Measurements from ENCODE around the gene DAPK3. TPM values are rescaled to one million over a fixed set of nuclear protein-coding genes. Genes with fewer than 3 reads are reported as not detected.

DAPK3 gene
- 60.9 and 61.2 TPM in 2 replicates for total RNA-seq (2022)
- percentile 60 among the genes with signal in this experiment for Bru-seq, nascent RNA
- BruChase-seq, experiment 1, labeled RNA remaining after a 6-hour chase, result percentile 71 among the genes with signal in this experiment
- BruChase-seq, experiment 2, labeled RNA remaining after a 2-hour chase, result percentile 66 among the genes with signal in this experiment
- long read RNA-seq, partial matches to known transcripts, result 0 of 8 reads
- long read RNA-seq, other reads (novel, unspliced or antisense), result 8 of 8 reads

- no TSS peak for BruUV-seq (replicated peaks)
- Mint-ChIP-seq H3K4me3 (ENCODE audit: unreplicated experiment) (peak within 1 kb of the TSS; percentile 72), H3K36me3 (ENCODE audit: insufficient read depth, unreplicated experiment) (peaks cover 72% of the 10 kb centered on the region), H3K4me1 (ENCODE audit: insufficient read depth, unreplicated experiment) (peaks cover 18% of the 10 kb centered on the region), H3K27ac (ENCODE audit: low read depth, unreplicated experiment) (peak within 1 kb of the TSS; percentile 88), H3K27me3 (ENCODE audit: insufficient read depth, unreplicated experiment) (no peaks in the 10 kb centered on the region), H3K9me3 (ENCODE audit: unreplicated experiment) (no peaks in the 10 kb centered on the region)
- intact Hi-C loops (cut with micrococcal nuclease), result loop anchor here (2.0 kb wide), 1 partner anchor 14 kb away; the partner anchor contains the start of gene EEF2
- DNase-seq (ENCODE audit: unreplicated experiment), result peak; percentile 99
- no peak for TF ChIP-seq CTCF (IDR thresholded peaks at IDR 0.05; ENCODE audit: unreplicated experiment)
- ChIA-PET POLR2A (interaction anchor here (0.6 to 5.8 kb wide), 18 partner anchors 8 to 958 kb away, joined by 3 to 245 read pairs (median 4); partner anchors contain the start of genes APBA3, EEF2, MRPL54 and PIAS4), CTCF (interaction anchor here (0.7 to 3.9 kb wide), 3 partner anchors 14 to 484 kb away, joined by 3 to 15 read pairs (median 4); partner anchors contain the start of genes APBA3 and EEF2)
These were observed at the start of gene DAPK3 for GRCh38 chr19:3970808-3971598. Gene DAPK3 (minus strand): TSS chr19:3971099. CDS start chr19:3969735, 1,364 bp downstream.

GRCh38 chr19:4019578-4019977, 48.7 kb upstream of the DAPK3 start:
- Mint-ChIP-seq H3K36me3 (ENCODE audit: insufficient read depth, unreplicated experiment) (peaks cover 32% of the 10 kb centered on the region), H3K4me3 (ENCODE audit: unreplicated experiment) (no peak overlapping the region), H3K9me3 (ENCODE audit: unreplicated experiment) (no peaks in the 10 kb centered on the region), H3K27me3 (ENCODE audit: insufficient read depth, unreplicated experiment) (no peaks in the 10 kb centered on the region), H3K4me1 (ENCODE audit: insufficient read depth, unreplicated experiment) (no peaks in the 10 kb centered on the region), H3K27ac (ENCODE audit: low read depth, unreplicated experiment) (no peak overlapping the region)
- DNase-seq (ENCODE audit: unreplicated experiment), result no peak
- TF ChIP-seq CTCF (IDR thresholded peaks at IDR 0.05; ENCODE audit: unreplicated experiment), result no peak
- CTCF ChIA-PET, result no interaction called here
- intact Hi-C loops (cut with micrococcal nuclease), result no loop called here
- POLR2A ChIA-PET, result no interaction called here
- no TSS peak for BruUV-seq (replicated peaks)

- no peaks in the 10 kb centered on the region for H3K4me1 Mint-ChIP-seq (ENCODE audit: insufficient read depth, unreplicated experiment)
These were observed 48.0 kb upstream of the DAPK3 start for GRCh38 chr19:4018775-4019504.

More at GRCh38 chr19:4018775-4019504, 48.0 kb upstream of the DAPK3 start:
- TF ChIP-seq CTCF (IDR thresholded peaks at IDR 0.05; ENCODE audit: unreplicated experiment), result no peak
- H3K36me3 Mint-ChIP-seq (ENCODE audit: insufficient read depth, unreplicated experiment), result peaks cover 26% of the 10 kb centered on the region
- H3K4me3 Mint-ChIP-seq (ENCODE audit: unreplicated experiment), result no peak overlapping the region
- H3K27me3 Mint-ChIP-seq (ENCODE audit: insufficient read depth, unreplicated experiment), result no peaks in the 10 kb centered on the region
- DNase-seq (ENCODE audit: unreplicated experiment), result no peak
- no peaks in the 10 kb centered on the region for H3K9me3 Mint-ChIP-seq (ENCODE audit: unreplicated experiment)
- CTCF ChIA-PET, result interaction anchor here (0.6 kb wide), 1 partner anchor 170 kb away, joined by 3 read pairs; no protein-coding TSS in a partner anchor
- BruUV-seq (replicated peaks), result no TSS peak
- H3K27ac Mint-ChIP-seq (ENCODE audit: low read depth, unreplicated experiment), result no peak overlapping the region
- POLR2A ChIA-PET, result no interaction called here
- intact Hi-C loops (cut with micrococcal nuclease), result no loop called here

All from MCF 10A (cell line).